ENCODE measurements around the gene TLN1. TPM values are rescaled to one million over a fixed set of nuclear protein-coding genes. Genes with fewer than 3 reads are reported as not detected.

TLN1 gene
- total RNA-seq, 2 experiments from 2014 or later, result 98.8 to 177 TPM

DNA sequence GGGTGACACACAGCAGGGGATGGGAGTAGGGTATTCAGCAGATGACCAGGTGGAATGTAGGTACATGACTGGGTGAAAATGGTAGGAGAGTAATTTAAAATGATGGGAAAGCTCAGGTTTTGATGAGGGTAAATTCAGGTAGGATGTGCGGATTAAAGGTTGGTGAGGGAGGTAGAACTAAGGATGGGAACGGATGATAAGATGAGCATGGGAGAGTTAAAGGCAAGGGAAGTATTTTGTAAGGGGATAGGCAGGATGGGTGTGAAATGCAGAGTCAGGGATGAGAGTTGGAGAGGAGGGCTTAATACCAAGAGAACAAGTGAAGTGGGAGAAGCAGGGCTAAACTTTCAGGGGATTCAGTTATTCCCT, 1.5 kb downstream of the TLN1 start:
- Histone ChIP-seq H3K4me3 (ENCODE audit: low read depth, low read length, poor library complexity, severe bottlenecking) (peak overlapping the region; percentile 89), H2AFZ (ENCODE audit: low read length) (no peak overlapping the region), H4K20me1 (ENCODE audit: insufficient read depth, low read length) (peaks cover 15% of the 10 kb centered on the region; the same call in 1 of the 2 replicates), H3K9me3 (ENCODE audit: low read length) (no peaks in the 10 kb centered on the region), H3K36me3 (ENCODE audit: insufficient read depth, low read length) (peaks cover 23% of the 10 kb centered on the region; the same call in 1 of the 2 replicates), H3K79me2 (ENCODE audit: insufficient read depth, low read depth, low read length) (peaks cover 51% of the 10 kb centered on the region), H3K4me1 (ENCODE audit: insufficient read depth, low read length, poor library complexity, severe bottlenecking) (peaks cover 60% of the 10 kb centered on the region), H3K27ac (ENCODE audit: low read depth, low read length, poor library complexity, severe bottlenecking) (peak overlapping the region; percentile 77), H3K4me2 (ENCODE audit: low read length) (peak overlapping the region; percentile 97), H3K9me2 (ENCODE audit: insufficient read depth, low read length) (no peaks in the 10 kb centered on the region)
- no TSS peak for BruUV-seq (replicated peaks)
- ChIA-PET CTCF (ENCODE audit: unreplicated experiment) (interaction anchor here (0.8 to 1.3 kb wide), 4 partner anchors 26 to 70 kb away, joined by 3 to 4 read pairs (median 4); partner anchors contain the start of gene ARHGEF39), POLR2A (interaction anchor here (0.6 to 3.9 kb wide), 7 partner anchors 17 to 282 kb away, joined by 3 to 38 read pairs (median 5); partner anchors contain the start of genes ARHGEF39, GBA2 and RGP1)
- intact Hi-C loops (cut with micrococcal nuclease; ENCODE audit: unreplicated experiment), result loop anchor here (10.0 kb wide), 1 partner anchor 656 kb away; the partner anchor contains the start of genes FANCG and VCP
- DNase-seq (ENCODE audit: low spot score), result no peak
- TF ChIP-seq, protein P1, sequence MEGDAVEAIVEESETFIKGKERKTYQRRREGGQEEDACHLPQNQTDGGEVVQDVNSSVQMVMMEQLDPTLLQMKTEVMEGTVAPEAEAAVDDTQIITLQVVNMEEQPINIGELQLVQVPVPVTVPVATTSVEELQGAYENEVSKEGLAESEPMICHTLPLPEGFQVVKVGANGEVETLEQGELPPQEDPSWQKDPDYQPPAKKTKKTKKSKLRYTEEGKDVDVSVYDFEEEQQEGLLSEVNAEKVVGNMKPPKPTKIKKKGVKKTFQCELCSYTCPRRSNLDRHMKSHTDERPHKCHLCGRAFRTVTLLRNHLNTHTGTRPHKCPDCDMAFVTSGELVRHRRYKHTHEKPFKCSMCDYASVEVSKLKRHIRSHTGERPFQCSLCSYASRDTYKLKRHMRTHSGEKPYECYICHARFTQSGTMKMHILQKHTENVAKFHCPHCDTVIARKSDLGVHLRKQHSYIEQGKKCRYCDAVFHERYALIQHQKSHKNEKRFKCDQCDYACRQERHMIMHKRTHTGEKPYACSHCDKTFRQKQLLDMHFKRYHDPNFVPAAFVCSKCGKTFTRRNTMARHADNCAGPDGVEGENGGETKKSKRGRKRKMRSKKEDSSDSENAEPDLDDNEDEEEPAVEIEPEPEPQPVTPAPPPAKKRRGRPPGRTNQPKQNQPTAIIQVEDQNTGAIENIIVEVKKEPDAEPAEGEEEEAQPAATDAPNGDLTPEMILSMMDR (conservative IDR thresholded peaks at IDR 0.05; ENCODE audit: low read length), result no peak
- TF ChIP-seq EZH2phosphoT487 (IDR thresholded peaks at IDR 0.05; ENCODE audit: borderline replicate concordance, low read depth, low read length), result no peak

DNA sequence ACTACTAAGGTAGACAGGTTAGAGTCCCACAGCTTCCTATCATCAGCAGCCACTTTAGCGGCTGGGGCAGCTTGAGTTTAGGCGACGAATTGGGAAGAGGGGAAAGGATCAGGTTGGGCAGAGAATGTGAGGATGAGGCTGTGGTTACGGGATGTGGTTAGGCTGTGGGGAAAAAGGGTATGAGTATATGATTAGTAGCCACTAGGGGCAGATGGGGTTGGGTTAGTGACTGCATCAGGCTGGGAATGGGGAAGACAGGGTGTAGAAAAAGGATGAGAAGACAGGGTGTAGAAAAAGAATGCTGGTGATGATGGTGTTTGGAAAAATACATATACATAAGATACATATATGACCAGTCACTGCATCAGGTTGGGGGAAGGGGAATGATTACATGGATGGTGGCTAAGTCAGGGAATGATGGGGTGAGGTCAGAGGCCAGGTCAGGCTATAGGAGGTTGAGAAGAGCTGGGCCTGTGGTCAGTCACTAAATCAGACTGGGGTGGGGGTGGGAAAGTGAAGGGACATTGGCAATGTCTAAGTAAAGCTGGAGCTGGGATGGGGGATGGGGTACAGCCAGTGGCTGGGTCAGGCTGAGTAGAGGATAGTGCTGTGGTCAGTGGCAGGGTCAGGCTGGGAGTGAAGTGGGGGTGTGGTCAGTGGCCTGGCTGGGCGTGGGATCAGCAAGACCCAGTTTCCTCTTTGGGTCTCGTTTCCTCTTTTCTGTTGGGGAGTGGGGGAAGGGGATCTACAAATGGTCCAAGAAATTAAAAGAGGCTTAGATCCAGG, 2.1 kb downstream of the TLN1 start:
- intact Hi-C loops (cut with micrococcal nuclease; ENCODE audit: unreplicated experiment), result loop anchor here (2.0 to 10.0 kb wide), 2 partner anchors 71 to 655 kb away; partner anchors contain the start of genes CCDC107, FANCG, RMRP and VCP
- CTCF ChIA-PET (ENCODE audit: unreplicated experiment), result interaction anchor here (0.7 to 2.2 kb wide), 4 partner anchors 26 to 65 kb away, joined by 3 to 13 read pairs (median 4); partner anchors contain the start of gene ARHGEF39
- H3K4me2 ChIP-seq (ENCODE audit: low read length), result peak overlapping the region; percentile 97
- no peak overlapping the region for H2AFZ ChIP-seq (ENCODE audit: low read length)
- peak overlapping the region; percentile 77 for H3K27ac ChIP-seq (ENCODE audit: low read depth, low read length, poor library complexity, severe bottlenecking)
- DNase-seq (ENCODE audit: low spot score), result peak; percentile 67
- H3K4me1 ChIP-seq (ENCODE audit: insufficient read depth, low read length, poor library complexity, severe bottlenecking), result peaks cover 60% of the 10 kb centered on the region
- BruUV-seq (replicated peaks), result TSS peak; percentile 45
- H3K9me2 ChIP-seq (ENCODE audit: insufficient read depth, low read length), result no peaks in the 10 kb centered on the region
- H3K9me3 ChIP-seq (ENCODE audit: low read length), result no peaks in the 10 kb centered on the region
- H3K79me2 ChIP-seq (ENCODE audit: insufficient read depth, low read depth, low read length), result peaks cover 51% of the 10 kb centered on the region
- TF ChIP-seq EZH2phosphoT487 (IDR thresholded peaks at IDR 0.05; ENCODE audit: borderline replicate concordance, low read depth, low read length), result no peak
- TF ChIP-seq, protein P1 (conservative IDR thresholded peaks at IDR 0.05; ENCODE audit: low read length), result peak; percentile 84
- H3K36me3 ChIP-seq (ENCODE audit: insufficient read depth, low read length), result peaks cover 23% of the 10 kb centered on the region
- peaks cover 15% of the 10 kb centered on the region; the same call in 1 of the 2 replicates for H4K20me1 ChIP-seq (ENCODE audit: insufficient read depth, low read length)
- POLR2A ChIA-PET, result interaction anchor here (0.6 to 3.9 kb wide), 4 partner anchors 18 to 281 kb away, joined by 5 to 38 read pairs (median 16); partner anchors contain the start of genes ARHGEF39, GBA2 and RGP1
- peak overlapping the region; percentile 89 for H3K4me3 ChIP-seq (ENCODE audit: low read depth, low read length, poor library complexity, severe bottlenecking)

Measured in OCI-LY7 (cell line).